ENCODE data around the gene GDI1.

DNA sequence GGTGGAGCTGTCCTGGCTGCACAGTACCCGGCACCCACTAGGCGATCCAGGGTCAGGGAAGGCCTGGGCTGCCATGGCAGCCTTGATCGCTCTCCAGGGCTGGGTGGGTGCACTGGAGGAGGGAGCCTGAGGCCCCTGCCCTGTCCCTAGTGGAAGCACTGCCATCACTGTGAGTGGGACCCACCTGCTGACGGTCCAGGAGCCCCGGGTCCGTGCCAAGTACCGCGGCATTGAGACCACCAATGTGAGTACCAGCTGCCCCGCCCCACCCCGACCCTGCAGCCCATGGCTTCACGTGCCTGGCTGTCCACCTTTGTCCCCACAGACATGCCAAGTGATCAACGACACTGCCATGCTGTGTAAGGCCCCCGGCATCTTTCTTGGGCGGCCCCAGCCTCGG is 30.0 kb downstream of the GDI1 start:
- TF ChIP-seq EP300 (IDR thresholded peaks at IDR 0.05; ENCODE audit: borderline replicate concordance in 1 of 2, low read depth in 1 of 2, low read length in 1 of 2) = no peak
- TF ChIP-seq REST (IDR thresholded peaks at IDR 0.05; ENCODE audit: low read depth, low read length) = no peak
- TF ChIP-seq POLR2AphosphoS5 (IDR thresholded peaks at IDR 0.05; ENCODE audit: low read depth, low read length) = no peak
- TF ChIP-seq RFX5 (IDR thresholded peaks at IDR 0.05; ENCODE audit: low read length) = no peak
